GM12878 (cell line): Measurements from ENCODE around the gene SLC15A3. TPM values are rescaled to one million over a fixed set of nuclear protein-coding genes. Genes with fewer than 3 reads are reported as not detected.
A peak's percentile ranks its signal among the peaks of the same experiment; 100 is the strongest.

Source experiments
- FOXK2 ChIP-seq: fragments of 450-650 bp; IDR thresholded peaks from 2 replicates; pipeline ENCODE4 v1.6.1; 2017; ENCODE audit warnings: mild to moderate bottlenecking, moderate library complexity
- IKZF2 ChIP-seq, 2 experiments: fragments of 450-650 bp; IDR thresholded peaks; 2 replicates each; pipeline ENCODE4 v1.6.1; 2017; ENCODE audit warnings: mild to moderate bottlenecking in 2 of 2, moderate library complexity in 2 of 2
- MTA2 ChIP-seq: fragments of 450-650 bp; IDR thresholded peaks from 2 replicates; pipeline ENCODE4 v1.6.1; 2016; ENCODE audit warnings: low read depth, mild to moderate bottlenecking, moderate library complexity
- MXI1 ChIP-seq: fragments of 150-350 bp; IDR thresholded peaks from 2 replicates; pipeline ENCODE4 v1.6.1; 2011; ENCODE audit warnings: low read depth, mild to moderate bottlenecking, inconsistent platforms, low read length, improper control_type of control experiment
- NFXL1 ChIP-seq: fragments of 450-650 bp; IDR thresholded peaks from 2 replicates; pipeline ENCODE4 v1.6.1; 2017; ENCODE audit warnings: antibody characterized with exemption, mild to moderate bottlenecking, borderline replicate concordance
- PAX5 ChIP-seq: IDR thresholded peaks from 2 replicates; pipeline ENCODE4 v1.6.1; 2011; ENCODE audit warnings: low read depth, low read length, borderline replicate concordance
- PRDM15 ChIP-seq: fragments of 450-650 bp; formaldehyde crosslinking; IDR thresholded peaks from 2 replicates; pipeline ENCODE4 v1.4.0; 2020; ENCODE audit warnings: mild to moderate bottlenecking, moderate library complexity
- RBBP5 ChIP-seq: fragments of 200-600 bp; sonication (generic); conservative IDR thresholded peaks from 2 replicates; pipeline ENCODE4 v1.6.1; 2016
- TBL1XR1 ChIP-seq: IDR thresholded peaks from 2 replicates; pipeline ENCODE4 v1.6.1; 2012; ENCODE audit warnings: low read depth, low read length, improper control_type of control experiment
- WRNIP1 ChIP-seq: IDR thresholded peaks from 2 replicates; pipeline ENCODE4 v1.6.1; 2011; ENCODE audit warnings: low read depth, low read length, improper control_type of control experiment, borderline replicate concordance
- polyA plus RNA-seq, 11 experiments: library from polyadenylated mRNA; depleted of rRNA in 4 of 11; unstranded in 6 of 11; stranded (reverse) in 5 of 11; fragments of >200 nt; fragmentation: Nextera tagmentation in 4 of 11; fragmentation: Illumina TruSeq in 1 of 11; extraction: Ambion mirVana in 4 of 11; extraction: Trizol in 1 of 11; gene quantifications; 1 replicate in 1 of 11; 2 replicates in 10 of 11; pipeline versions ENCODE4 v1.2.1 to v1.2.3, GENCODE V29; 2011 to 2016; ENCODE audit warnings: inconsistent platforms in 2 of 11, missing spikeins in 2 of 11, low read depth in 1 of 11
- total RNA-seq, 4 experiments: library from RNA; depleted of rRNA in 3 of 4; stranded (reverse); fragments of >200 nt in 3 of 4; fragmentation: Illumina TruSeq in 1 of 4; extraction: Trizol in 1 of 4; gene quantifications; 2 replicates each; pipeline versions ENCODE4 v1.2.1 to v1.2.3, GENCODE V29; 2013 to 2021
- TF ChIP-seq, protein P1 (sequence below): fragments of 450-650 bp; IDR thresholded peaks from 2 replicates; pipeline ENCODE4 v1.6.1; 2017; ENCODE audit warnings: low read depth, mild to moderate bottlenecking, moderate library complexity
- TF ChIP-seq, protein P2 (sequence below): fragments of 450-650 bp; formaldehyde crosslinking; IDR thresholded peaks from 2 replicates; pipeline ENCODE4 v1.5.0; 2022; ENCODE audit warnings: mild to moderate bottlenecking, missing genetic modification characterization
- TF ChIP-seq, protein P3 (sequence below): fragments of 450-650 bp; IDR thresholded peaks from 2 replicates; pipeline ENCODE4 v1.6.1; 2017; ENCODE audit warnings: antibody characterized with exemption, mild to moderate bottlenecking, moderate library complexity
- TF ChIP-seq, protein P4 (sequence below): IDR thresholded peaks from 2 replicates; pipeline ENCODE4 v1.6.1; 2011; ENCODE audit warnings: low read depth, low read length, improper control_type of control experiment, borderline replicate concordance

Gene SLC15A3
- total and polyA plus RNA-seq, 10 of the 15 experiments (the other 5 are each of a cell fraction or from before 2014, with no cell fraction given), result 17.7 to 102 (median 55.8) TPM

GRCh38 chr11:60913793-60914632 is 38.0 kb downstream of the SLC15A3 start, which contains the start of gene TMEM109 (continued):
- TF ChIP-seq MTA2 (no peak), WRNIP1 (no peak), NFXL1 (no peak), FOXK2 (no peak), IKZF2 (IDR thresholded peaks at IDR 0.05) (no peak), PAX5 (0 out of 2 replicates have a peak, but pooled peaks have one; percentile 6), RBBP5 (no peak), TBL1XR1 (no peak), PRDM15 (no peak), MXI1 (peak; percentile 74)
- TF ChIP-seq, protein P1, sequence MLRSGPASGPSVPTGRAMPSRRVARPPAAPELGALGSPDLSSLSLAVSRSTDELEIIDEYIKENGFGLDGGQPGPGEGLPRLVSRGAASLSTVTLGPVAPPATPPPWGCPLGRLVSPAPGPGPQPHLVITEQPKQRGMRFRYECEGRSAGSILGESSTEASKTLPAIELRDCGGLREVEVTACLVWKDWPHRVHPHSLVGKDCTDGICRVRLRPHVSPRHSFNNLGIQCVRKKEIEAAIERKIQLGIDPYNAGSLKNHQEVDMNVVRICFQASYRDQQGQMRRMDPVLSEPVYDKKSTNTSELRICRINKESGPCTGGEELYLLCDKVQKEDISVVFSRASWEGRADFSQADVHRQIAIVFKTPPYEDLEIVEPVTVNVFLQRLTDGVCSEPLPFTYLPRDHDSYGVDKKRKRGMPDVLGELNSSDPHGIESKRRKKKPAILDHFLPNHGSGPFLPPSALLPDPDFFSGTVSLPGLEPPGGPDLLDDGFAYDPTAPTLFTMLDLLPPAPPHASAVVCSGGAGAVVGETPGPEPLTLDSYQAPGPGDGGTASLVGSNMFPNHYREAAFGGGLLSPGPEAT, result peak; percentile 47; the same call in 1 of the 2 replicates
- TF ChIP-seq, protein P2, sequence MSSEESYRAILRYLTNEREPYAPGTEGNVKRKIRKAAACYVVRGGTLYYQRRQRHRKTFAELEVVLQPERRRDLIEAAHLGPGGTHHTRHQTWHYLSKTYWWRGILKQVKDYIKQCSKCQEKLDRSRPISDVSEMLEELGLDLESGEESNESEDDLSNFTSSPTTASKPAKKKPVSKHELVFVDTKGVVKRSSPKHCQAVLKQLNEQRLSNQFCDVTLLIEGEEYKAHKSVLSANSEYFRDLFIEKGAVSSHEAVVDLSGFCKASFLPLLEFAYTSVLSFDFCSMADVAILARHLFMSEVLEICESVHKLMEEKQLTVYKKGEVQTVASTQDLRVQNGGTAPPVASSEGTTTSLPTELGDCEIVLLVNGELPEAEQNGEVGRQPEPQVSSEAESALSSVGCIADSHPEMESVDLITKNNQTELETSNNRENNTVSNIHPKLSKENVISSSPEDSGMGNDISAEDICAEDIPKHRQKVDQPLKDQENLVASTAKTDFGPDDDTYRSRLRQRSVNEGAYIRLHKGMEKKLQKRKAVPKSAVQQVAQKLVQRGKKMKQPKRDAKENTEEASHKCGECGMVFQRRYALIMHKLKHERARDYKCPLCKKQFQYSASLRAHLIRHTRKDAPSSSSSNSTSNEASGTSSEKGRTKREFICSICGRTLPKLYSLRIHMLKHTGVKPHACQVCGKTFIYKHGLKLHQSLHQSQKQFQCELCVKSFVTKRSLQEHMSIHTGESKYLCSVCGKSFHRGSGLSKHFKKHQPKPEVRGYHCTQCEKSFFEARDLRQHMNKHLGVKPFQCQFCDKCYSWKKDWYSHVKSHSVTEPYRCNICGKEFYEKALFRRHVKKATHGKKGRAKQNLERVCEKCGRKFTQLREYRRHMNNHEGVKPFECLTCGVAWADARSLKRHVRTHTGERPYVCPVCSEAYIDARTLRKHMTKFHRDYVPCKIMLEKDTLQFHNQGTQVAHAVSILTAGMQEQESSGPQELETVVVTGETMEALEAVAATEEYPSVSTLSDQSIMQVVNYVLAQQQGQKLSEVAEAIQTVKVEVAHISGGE (CRISPR knock-in tag), result no peak
- TF ChIP-seq, protein P3, sequence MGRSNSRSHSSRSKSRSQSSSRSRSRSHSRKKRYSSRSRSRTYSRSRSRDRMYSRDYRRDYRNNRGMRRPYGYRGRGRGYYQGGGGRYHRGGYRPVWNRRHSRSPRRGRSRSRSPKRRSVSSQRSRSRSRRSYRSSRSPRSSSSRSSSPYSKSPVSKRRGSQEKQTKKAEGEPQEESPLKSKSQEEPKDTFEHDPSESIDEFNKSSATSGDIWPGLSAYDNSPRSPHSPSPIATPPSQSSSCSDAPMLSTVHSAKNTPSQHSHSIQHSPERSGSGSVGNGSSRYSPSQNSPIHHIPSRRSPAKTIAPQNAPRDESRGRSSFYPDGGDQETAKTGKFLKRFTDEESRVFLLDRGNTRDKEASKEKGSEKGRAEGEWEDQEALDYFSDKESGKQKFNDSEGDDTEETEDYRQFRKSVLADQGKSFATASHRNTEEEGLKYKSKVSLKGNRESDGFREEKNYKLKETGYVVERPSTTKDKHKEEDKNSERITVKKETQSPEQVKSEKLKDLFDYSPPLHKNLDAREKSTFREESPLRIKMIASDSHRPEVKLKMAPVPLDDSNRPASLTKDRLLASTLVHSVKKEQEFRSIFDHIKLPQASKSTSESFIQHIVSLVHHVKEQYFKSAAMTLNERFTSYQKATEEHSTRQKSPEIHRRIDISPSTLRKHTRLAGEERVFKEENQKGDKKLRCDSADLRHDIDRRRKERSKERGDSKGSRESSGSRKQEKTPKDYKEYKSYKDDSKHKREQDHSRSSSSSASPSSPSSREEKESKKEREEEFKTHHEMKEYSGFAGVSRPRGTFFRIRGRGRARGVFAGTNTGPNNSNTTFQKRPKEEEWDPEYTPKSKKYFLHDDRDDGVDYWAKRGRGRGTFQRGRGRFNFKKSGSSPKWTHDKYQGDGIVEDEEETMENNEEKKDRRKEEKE, result no peak
- TF ChIP-seq, protein P4, sequence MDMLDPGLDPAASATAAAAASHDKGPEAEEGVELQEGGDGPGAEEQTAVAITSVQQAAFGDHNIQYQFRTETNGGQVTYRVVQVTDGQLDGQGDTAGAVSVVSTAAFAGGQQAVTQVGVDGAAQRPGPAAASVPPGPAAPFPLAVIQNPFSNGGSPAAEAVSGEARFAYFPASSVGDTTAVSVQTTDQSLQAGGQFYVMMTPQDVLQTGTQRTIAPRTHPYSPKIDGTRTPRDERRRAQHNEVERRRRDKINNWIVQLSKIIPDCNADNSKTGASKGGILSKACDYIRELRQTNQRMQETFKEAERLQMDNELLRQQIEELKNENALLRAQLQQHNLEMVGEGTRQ, result no peak
